ENCODE results near the gene SLC37A4. TPM values are rescaled to one million over a fixed set of nuclear protein-coding genes. Genes with fewer than 3 reads are reported as not detected.

Gene SLC37A4
- total and polyA plus RNA-seq, 2 of the 13 experiments (the other 11 are each of a cell fraction or from before 2014, with no cell fraction given) = 43.0 to 56.1 TPM

DNA sequence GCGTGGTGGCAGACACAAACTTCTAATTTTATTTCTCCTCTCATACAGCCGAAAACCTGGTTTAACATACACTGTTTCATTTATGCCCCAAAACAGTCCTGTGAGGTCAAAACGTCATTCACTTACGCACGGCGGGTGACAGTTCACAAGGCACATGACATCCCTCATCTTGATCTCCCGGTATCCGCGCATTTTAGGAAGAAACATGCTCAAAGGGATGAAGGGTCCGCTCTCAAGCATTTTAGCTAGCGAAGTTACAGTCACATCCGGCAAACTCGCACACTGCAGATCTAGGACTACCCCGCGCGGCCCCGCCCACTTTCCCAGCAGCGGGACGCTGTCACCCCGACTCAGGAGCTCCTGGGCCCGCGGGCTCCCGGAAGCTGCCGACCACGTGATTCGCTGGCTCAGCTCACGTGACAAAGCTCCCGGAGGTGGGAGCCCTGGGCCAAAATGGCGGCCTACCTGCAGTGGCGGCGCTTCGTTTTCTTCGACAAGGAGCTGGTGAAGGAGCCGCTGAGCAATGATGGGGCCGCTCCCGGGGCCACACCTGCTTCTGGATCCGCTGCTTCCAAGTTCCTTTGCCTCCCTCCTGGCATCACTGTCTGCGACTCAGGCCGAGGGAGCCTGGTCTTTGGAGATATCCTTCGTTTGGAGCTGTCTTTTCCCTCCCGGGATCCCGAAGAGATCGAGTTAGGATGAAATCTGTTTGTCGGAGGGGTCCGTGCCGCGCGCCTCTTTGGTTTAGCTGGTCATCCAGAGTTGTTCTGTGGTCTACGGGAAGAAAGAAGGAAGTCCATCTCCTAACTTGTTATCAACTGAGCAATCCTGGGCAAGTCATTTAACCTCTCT is 36.9 kb upstream of the SLC37A4 start, which contains the start of gene VPS11 (continued):
- TF ChIP-seq, protein P1, sequence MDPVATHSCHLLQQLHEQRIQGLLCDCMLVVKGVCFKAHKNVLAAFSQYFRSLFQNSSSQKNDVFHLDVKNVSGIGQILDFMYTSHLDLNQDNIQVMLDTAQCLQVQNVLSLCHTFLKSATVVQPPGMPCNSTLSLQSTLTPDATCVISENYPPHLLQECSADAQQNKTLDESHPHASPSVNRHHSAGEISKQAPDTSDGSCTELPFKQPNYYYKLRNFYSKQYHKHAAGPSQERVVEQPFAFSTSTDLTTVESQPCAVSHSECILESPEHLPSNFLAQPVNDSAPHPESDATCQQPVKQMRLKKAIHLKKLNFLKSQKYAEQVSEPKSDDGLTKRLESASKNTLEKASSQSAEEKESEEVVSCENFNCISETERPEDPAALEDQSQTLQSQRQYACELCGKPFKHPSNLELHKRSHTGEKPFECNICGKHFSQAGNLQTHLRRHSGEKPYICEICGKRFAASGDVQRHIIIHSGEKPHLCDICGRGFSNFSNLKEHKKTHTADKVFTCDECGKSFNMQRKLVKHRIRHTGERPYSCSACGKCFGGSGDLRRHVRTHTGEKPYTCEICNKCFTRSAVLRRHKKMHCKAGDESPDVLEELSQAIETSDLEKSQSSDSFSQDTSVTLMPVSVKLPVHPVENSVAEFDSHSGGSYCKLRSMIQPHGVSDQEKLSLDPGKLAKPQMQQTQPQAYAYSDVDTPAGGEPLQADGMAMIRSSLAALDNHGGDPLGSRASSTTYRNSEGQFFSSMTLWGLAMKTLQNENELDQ (CRISPR knock-in tag; IDR thresholded peaks at IDR 0.05; ENCODE audit: borderline replicate concordance) = no peak
- TF ChIP-seq TRIM24 (CRISPR knock-in tag; IDR thresholded peaks at IDR 0.05) (no peak), ZNF335 (CRISPR knock-in tag; IDR thresholded peaks at IDR 0.05) (no peak), ZNF570 (CRISPR knock-in tag; IDR thresholded peaks at IDR 0.05; ENCODE audit: borderline replicate concordance) (no peak), YEATS4 (CRISPR knock-in tag; IDR thresholded peaks at IDR 0.05; ENCODE audit: borderline replicate concordance) (peak; percentile 53; the same call in 1 of the 2 replicates), PHF20 (CRISPR knock-in tag; IDR thresholded peaks at IDR 0.05) (peak; percentile 99), ZEB1 (IDR thresholded peaks at IDR 0.05; ENCODE audit: insufficient replicate concordance, low read depth) (peak; percentile 42), KLF15 (CRISPR knock-in tag; IDR thresholded peaks at IDR 0.05; ENCODE audit: borderline replicate concordance) (no peak), U2AF2 (IDR thresholded peaks at IDR 0.05; ENCODE audit: low read depth, low read length) (peak; percentile 58; the same call in 1 of the 2 replicates), ZNF337 (CRISPR knock-in tag; IDR thresholded peaks at IDR 0.05; ENCODE audit: borderline replicate concordance, low read depth) (no peak), ZNF556 (CRISPR knock-in tag; IDR thresholded peaks at IDR 0.05; ENCODE audit: borderline replicate concordance) (no peak), SOX5 (CRISPR knock-in tag; IDR thresholded peaks at IDR 0.05; ENCODE audit: borderline replicate concordance) (peak; percentile 48; the same call in 1 of the 2 replicates), FOXJ3 (CRISPR knock-in tag; IDR thresholded peaks at IDR 0.05; ENCODE audit: borderline replicate concordance) (peak; percentile 46; the same call in 1 of the 2 replicates), ATAD3A (CRISPR knock-in tag; IDR thresholded peaks at IDR 0.05) (no peak), ZNF263 (CRISPR knock-in tag; IDR thresholded peaks at IDR 0.05) (no peak), ZNF574 (CRISPR knock-in tag; IDR thresholded peaks at IDR 0.05) (peak; percentile 86), EHMT2 (IDR thresholded peaks at IDR 0.05; ENCODE audit: borderline replicate concordance, low read depth, low read length) (no peak), CREB1 (IDR thresholded peaks at IDR 0.05) (peak; percentile 50; the same call in 1 of the 2 replicates), CREB1 (CRISPR knock-in tag; IDR thresholded peaks at IDR 0.05) (peak; percentile 70), DR1 (CRISPR knock-in tag; IDR thresholded peaks at IDR 0.05) (no peak)
- TF ChIP-seq, protein P2, sequence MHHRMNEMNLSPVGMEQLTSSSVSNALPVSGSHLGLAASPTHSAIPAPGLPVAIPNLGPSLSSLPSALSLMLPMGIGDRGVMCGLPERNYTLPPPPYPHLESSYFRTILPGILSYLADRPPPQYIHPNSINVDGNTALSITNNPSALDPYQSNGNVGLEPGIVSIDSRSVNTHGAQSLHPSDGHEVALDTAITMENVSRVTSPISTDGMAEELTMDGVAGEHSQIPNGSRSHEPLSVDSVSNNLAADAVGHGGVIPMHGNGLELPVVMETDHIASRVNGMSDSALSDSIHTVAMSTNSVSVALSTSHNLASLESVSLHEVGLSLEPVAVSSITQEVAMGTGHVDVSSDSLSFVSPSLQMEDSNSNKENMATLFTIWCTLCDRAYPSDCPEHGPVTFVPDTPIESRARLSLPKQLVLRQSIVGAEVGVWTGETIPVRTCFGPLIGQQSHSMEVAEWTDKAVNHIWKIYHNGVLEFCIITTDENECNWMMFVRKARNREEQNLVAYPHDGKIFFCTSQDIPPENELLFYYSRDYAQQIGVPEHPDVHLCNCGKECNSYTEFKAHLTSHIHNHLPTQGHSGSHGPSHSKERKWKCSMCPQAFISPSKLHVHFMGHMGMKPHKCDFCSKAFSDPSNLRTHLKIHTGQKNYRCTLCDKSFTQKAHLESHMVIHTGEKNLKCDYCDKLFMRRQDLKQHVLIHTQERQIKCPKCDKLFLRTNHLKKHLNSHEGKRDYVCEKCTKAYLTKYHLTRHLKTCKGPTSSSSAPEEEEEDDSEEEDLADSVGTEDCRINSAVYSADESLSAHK (CRISPR knock-in tag; IDR thresholded peaks at IDR 0.05; ENCODE audit: borderline replicate concordance) = no peak

Measured in HepG2 (cell line).